ENCODE data around the gene EXOC3L2.
"Not testable (repeated sequence)": the region's sequence is repeated elsewhere in the genome, so short reads cannot be mapped to it uniquely, and the experiment has no call there.

EXOC3L2 gene
- 0 to 0.16 (median 0) reads per million in 18 experiments for total RNA-seq

DNA sequence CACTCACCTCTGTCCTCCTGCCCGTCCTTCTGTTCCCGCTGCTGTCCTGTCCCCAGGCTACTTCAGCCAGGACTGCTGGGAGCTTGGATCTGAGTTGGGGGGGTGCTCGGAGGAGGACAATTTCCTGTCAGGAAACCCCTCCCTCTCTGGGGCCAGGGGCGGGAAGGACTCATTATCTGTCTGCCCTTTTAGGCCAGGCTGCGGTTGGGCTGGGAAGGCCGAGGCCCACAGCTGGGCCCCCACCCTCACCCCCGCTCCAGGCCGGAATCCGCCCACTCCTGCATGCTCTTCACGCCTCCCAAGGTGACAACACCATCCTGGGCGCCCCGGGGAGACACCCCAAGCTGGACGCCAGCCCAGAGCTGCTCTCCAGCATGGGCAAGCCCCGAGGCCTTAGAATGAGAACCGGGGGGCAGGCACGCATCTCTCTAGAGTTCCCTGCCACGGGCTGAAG lies at the start of gene EXOC3L2:
TSS of gene EXOC3L2 (minus strand) at position 74 of the 454 bp plus-strand sequence. CDS start 6,362 bp downstream, outside the sequence.
- DNase-seq = no peak

DNA sequence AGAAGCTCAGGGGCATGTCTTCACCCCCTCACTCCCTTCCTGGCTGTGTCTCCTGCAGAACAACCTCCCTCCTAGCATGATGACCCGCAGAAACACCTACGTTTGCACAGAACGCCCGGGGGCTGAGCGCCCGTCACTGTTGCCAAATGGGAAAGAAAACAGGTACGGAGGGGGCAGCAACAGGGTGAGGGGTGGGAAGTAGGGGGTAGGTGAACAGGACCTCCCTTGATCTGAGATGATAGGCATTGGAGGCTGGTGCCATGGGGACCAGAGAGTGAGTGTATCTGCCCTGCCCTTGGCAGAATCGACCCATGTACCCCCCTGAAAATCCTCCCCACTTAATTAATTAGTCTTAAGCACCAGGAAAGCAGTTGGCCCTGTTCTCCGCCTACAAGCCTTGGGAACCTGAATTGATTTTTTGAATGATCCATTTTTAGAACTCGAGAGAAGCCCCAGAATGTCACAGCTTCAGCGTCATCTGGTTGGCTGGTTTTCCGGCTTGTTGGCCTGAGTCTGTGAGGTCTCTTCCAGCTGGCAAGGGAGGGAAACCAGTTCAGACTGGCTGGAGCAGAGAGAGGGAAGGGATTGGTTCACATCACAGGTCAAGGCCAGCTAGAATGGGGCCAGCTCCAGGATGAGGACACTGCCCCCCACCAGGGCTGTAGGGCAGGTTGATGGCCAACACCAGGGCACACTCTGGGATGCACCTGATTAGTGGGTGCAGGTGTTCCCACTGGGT lies 49.3 kb upstream of the EXOC3L2 start:
- no peak for DNase-seq

DNA sequence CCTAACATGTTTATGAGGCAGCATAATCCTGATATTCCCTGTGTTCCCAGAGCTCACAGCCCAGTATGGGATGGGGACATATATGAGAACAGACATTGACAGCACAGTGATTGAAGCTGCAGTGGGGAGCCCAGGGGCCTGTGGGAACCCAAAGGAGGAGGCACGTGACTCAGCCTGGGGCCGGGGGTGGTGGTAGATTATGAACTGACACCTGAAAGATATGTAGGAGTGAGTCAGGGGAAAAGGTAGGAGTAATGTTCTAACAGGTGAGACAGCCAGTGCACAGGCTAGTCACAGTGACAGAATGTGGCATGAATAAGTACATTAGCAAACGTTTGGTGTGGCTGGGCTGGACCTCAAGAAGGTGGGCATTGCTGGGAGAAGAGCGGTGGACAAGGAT lies 48.5 kb upstream of the EXOC3L2 start:
- DNase-seq = no peak

- no peak for DNase-seq
Observed at GRCh38 chr19:45291834-45292233, 46.6 kb upstream of the EXOC3L2 start.

- DNase-seq = no peak
Observed at GRCh38 chr19:45290381-45290931, 45.2 kb upstream of the EXOC3L2 start.

DNA sequence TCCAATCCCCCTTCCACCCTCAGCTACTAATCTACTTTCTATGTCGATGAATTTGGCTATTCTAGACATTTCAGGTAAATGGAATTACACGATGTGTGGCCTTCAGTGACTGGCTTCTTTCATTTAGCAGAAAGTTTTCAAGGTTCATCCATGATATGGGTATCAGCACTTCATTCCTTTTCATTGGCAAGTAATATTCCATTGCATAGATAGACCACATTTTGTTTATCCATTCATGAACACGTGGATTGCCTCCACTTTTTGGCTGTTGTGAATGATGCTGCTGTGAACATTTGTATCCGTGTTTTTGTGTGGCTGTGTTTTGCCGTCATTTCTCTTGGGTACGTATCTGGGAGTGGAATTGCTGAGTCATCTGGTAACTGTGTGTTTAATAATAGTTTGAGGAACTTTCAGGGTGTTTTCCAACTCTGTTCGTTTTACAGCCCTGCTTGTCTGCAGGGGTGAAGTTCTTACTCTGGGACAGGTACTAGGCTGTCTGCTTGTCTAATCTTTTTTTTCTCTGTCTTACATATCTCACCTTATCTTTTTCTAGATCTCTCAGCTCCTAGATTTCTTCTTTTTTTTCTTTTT lies 38.3 kb upstream of the EXOC3L2 start:
- peak; percentile 55 to 66 for DNase-seq

DNA sequence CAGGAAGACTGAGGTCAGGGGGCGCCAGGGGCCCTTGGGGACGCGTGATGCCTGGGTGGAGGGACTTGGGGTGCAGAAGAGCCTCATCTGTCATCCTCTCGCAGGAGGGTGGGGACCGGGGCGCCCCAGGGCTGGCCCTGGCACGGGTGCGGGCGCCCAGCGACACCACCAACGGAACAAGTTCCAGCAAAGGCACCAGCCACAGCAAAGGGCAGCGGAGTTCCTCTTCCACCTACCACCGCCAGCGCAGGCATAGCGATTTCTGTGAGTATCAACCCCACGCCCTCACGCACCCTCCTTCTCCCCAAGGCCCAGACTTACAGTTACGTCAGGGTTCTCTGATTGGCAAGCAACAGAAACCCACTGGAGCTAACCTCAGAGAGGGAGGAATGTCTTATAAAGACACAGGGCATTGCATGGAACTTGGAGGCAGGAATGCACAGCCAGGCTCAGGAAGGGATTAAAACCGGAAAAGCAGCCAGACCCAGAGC lies 35.3 kb upstream of the EXOC3L2 start:
- DNase-seq = peak; percentile 24 to 55

DNA sequence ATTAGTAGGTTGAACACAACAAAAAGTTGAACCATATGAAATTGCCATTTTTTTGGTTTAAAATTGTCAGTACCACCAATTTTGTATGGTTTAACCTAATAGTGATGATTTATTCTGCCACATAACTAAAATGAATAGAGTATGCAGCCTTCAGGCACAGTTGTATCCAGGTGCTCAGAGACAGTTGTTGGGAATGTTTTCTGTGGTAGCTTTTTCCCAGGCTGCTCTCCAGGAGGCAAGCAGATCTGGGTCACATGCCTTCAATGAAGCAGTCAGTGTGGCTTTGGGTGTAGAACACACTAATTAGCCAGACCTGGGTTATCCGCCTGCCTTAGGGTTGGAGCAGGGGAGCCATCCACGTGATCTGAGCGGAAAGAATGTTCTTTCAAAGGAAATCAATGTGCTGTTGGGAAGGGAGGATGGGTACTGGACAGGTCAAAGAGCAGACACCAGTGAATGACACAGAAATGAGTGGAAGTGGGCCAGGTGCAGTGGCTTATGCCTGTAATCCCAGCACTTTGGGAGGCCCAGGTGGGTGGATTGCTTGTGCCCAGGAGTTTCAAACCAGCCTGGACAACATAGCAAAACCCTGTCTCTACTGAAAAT lies 34.5 kb upstream of the EXOC3L2 start:
- DNase-seq = no peak

GRCh38 chr19:45278087-45278486 lies 32.9 kb upstream of the EXOC3L2 start:
- DNase-seq = no peak

DNA sequence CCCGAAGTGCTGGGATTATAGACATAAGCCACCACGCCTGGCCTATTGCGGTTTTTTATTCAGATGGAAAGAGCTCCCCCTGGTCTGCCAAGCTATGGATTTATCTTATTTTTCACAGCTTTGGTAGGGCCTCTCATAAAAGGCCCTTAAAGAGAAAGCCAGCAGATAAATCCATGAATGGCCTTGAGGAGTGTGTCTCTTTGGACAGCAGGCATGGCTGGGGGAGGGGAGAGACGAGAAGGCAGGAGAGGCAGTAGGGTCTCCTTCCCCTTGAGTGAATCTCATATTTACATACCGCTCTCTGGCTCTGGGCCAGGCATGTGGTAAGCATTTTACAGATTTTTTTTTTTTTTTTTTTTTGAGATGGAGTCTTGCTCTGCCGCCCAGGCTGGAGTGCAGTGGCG lies 31.1 kb upstream of the EXOC3L2 start:
- no peak for DNase-seq

- DNase-seq = no peak
Observed at GRCh38 chr19:45275370-45275971, 30.3 kb upstream of the EXOC3L2 start.

GRCh38 chr19:45273521-45273855 lies 28.3 kb upstream of the EXOC3L2 start:
- no peak for DNase-seq

- DNase-seq = no peak
Observed at GRCh38 chr19:45271735-45272108, 26.5 kb upstream of the EXOC3L2 start.

GRCh38 chr19:45271098-45271734 lies 26.0 kb upstream of the EXOC3L2 start:
- DNase-seq = no peak

GRCh38 chr19:45269939-45270338 lies 24.7 kb upstream of the EXOC3L2 start:
- not testable (repeated sequence) for DNase-seq

- DNase-seq = no peak
Observed at GRCh38 chr19:45267296-45267695, 22.1 kb upstream of the EXOC3L2 start.

DNA sequence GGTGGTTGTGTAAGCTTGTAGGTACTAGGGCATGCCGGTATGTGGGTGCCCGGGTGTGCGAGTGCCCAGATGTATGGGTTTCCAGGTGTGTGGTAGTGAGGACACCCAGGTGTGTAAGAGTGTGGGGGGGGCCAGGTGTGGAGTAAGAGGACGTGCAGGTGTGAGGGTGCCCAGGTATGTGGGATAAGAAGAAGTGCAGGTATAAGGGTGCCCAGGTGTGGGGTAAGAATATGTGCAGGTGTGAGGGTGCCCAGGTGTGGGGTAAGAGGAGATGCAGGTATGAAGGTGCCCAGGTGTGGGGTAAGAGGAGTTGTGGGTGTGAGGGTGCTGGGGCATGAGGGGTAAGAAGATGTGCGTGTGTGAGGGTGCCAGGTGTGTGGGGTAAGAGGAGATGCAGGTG lies 20.2 kb upstream of the EXOC3L2 start:
- DNase-seq = no peak

DNA sequence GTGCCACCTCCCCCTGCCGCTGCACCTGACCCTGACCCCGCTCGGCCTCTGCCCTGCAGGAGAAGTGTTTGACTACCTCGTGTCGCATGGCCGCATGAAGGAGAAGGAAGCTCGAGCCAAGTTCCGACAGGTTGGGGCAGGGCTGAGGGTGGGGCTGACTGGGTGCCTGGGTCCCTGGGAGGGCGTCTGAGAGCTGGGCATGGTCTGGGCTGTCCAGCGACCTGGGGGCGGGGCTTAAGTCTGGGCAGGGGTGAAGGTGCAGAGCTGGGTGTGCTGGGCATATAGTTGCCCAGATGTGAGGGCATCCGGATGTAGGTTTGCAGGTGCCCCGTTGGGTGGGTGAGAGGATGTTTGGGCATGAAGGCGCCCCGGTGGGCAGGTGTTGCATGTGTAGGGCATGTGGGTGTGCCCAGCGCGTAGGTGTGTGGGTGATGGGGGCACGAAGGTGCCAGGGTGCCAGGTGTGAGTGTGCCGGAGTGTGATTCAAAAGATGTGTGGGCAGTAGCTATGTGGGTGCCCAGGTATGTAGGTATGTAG lies 19.6 kb upstream of the EXOC3L2 start:
- DNase-seq = no peak

GRCh38 chr19:45263013-45263412 lies 17.8 kb upstream of the EXOC3L2 start:
- no peak for DNase-seq

GRCh38 chr19:45262570-45262969 lies 17.4 kb upstream of the EXOC3L2 start:
- no peak for DNase-seq

DNA sequence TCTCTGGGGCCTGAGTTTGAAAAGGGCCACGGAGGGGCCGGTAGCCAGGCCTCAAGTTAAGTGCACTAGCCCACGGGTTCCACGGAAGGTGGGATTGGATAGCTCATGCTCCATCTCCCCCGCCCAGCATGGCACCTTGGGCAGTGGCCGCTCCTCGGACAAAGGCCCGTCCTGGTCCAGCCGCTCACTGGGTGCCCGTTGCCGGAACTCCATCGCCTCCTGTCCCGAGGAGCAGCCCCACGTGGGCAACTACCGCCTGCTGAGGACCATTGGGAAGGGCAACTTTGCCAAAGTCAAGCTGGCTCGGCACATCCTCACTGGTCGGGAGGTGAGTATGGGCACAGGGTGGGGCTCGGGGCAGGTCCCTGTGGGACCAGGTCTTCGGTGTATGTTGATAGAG lies 13.7 kb upstream of the EXOC3L2 start:
- DNase-seq = no peak

DNA sequence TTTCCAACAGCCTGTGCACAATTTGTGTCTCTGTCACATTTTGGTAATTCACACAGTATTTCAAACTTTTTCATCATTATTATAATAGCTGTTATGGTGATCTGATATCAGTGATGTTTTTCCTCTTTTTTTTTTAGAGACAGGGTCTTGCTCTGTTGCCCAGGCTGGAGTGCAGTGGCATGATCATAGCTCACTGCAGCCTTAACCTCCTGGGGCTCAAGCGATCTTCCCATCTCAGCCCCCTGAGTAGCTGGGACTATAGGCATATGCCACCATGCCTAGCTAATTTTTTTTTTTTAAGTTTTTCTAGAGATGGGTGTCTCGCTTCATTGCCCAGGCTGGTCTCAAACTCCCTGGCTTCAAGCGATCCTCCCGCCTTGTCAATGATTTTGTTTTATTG lies 11.6 kb upstream of the EXOC3L2 start:
- DNase-seq = no peak

Measured in inflammatory macrophage (primary cell).